ENCODE results near the gene ADCY7. TPM values are rescaled to one million over a fixed set of nuclear protein-coding genes. Genes with fewer than 3 reads are reported as not detected.

The ADCY7 gene
- total and polyA plus RNA-seq, 2 donors from 2014 or later: 0.86 to 40.5 TPM

DNA sequence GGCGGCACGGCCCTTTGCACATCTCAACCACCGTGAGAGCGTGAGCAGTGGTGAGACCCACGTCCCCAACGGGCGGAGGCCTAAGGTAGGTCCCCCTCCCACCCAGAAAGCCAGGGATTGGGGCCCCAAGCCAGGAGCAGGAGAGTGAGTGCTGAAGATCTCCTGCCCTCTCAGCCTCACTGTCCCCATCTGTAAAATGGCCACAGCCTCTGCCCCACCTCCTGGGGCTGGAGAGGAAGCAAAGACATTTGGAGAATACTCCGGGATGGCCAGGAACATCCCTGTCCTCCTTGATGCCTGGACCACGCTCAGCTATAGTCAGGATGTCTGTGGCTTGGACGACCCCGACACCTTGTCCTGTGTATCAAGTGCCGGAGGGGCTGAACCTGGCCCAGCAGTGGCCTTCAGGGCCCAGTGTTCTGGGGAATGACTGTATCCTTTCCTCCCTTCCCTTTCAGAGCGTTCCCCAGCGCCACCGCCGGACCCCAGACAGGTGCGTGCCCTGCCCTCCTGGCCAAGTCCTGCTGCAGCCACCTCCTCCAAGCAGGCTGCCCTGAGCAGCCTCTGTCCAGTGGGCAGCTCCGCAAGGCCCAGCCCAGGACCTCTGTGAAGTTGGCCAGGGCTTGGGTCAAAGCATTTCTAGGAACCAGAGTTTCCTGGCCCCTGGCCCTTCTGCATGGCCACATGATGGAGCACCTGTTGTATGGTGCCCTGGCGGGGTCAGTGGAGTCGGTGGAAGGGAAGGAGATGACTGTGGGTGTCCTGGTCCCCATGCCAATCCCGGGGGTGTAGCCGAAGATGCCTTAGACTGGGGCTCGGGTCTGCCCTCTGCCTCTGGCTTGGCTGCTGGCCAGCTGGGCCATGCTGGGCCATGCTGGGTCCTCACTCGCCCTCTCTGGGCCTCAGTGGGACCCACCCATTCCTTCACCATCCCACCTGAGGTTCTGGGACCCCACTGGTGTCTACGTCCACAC, 38.4 kb downstream of the ADCY7 start:
- intact Hi-C loops (cut with DNase I): no loop called here
- H3K4me3 ChIP-seq (ENCODE audit: low read length in 3 of 3): no peak overlapping the region
- H3K27me3 ChIP-seq (ENCODE audit: control insufficient read depth, insufficient read depth, low read length): no peaks in the 10 kb centered on the region
- H3K27ac ChIP-seq (ENCODE audit: low read depth in 2 of 2, low read length in 2 of 2): no peak overlapping the region
- no peaks in the 10 kb centered on the region for H3K9me3 ChIP-seq (ENCODE audit: control insufficient read depth in 2 of 3, insufficient read depth in 1 of 3, low read length in 3 of 3)
- H3K4me1 ChIP-seq (ENCODE audit: control insufficient read depth in 2 of 3, insufficient read depth in 2 of 3, low read depth in 1 of 3, low read length in 3 of 3): no peaks in the 10 kb centered on the region
- no peaks in the 10 kb centered on the region for H3K36me3 ChIP-seq (ENCODE audit: control insufficient read depth in 2 of 3, insufficient read depth in 3 of 3, low read length in 3 of 3)
- no peak for FAIRE-seq
- H3K9ac ChIP-seq (ENCODE audit: low read length in 3 of 3): no peak overlapping the region
- DNase-seq: peak in 1 of 5 donors; percentile 64
- TF ChIP-seq, protein P1, sequence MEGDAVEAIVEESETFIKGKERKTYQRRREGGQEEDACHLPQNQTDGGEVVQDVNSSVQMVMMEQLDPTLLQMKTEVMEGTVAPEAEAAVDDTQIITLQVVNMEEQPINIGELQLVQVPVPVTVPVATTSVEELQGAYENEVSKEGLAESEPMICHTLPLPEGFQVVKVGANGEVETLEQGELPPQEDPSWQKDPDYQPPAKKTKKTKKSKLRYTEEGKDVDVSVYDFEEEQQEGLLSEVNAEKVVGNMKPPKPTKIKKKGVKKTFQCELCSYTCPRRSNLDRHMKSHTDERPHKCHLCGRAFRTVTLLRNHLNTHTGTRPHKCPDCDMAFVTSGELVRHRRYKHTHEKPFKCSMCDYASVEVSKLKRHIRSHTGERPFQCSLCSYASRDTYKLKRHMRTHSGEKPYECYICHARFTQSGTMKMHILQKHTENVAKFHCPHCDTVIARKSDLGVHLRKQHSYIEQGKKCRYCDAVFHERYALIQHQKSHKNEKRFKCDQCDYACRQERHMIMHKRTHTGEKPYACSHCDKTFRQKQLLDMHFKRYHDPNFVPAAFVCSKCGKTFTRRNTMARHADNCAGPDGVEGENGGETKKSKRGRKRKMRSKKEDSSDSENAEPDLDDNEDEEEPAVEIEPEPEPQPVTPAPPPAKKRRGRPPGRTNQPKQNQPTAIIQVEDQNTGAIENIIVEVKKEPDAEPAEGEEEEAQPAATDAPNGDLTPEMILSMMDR (IDR thresholded peaks at IDR 0.05; ENCODE audit: borderline replicate concordance, extremely low read depth, insufficient read depth): no peak

DNA sequence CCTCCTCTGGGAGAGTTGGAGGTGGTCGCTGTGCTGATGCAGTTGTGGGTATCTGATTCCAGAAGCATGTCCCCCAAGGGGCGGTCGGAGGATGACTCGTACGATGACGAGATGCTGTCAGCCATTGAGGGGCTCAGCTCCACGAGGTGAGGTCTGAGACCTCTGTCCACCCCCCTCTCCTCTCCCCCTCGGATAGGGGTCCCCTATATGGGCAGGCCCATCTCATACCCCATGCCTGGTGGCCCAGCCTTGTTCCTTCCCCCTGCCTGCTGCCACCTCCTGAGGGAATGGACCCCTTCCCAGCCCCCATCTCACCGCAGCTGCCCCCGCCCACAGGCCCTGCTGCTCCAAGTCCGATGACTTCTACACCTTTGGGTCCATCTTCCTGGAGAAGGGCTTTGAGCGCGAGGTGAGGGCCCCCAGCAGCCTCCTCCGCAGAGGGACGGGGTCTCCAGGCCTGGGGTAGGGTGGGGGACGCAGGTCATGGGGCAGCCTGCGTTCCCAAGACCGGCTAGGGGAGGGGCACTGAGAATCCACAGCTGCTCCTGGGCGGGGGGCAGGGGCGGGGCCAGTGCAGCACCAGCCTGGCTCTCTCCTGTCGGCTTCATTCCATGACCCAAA, 39.2 kb downstream of the ADCY7 start:
- peak in 2 of 5 donors; percentile 38 to 53 for DNase-seq
- no peak for FAIRE-seq
- TF ChIP-seq, protein P1 (IDR thresholded peaks at IDR 0.05; ENCODE audit: borderline replicate concordance, extremely low read depth, insufficient read depth): no peak
- no peaks in the 10 kb centered on the region for H3K4me1 ChIP-seq (ENCODE audit: control insufficient read depth in 2 of 3, insufficient read depth in 2 of 3, low read depth in 1 of 3, low read length in 3 of 3)
- H3K27ac ChIP-seq (ENCODE audit: low read depth in 2 of 2, low read length in 2 of 2): no peak overlapping the region
- H3K9ac ChIP-seq (ENCODE audit: low read length in 3 of 3): no peak overlapping the region
- H3K4me3 ChIP-seq (ENCODE audit: low read length in 3 of 3): no peak overlapping the region
- intact Hi-C loops (cut with DNase I): no loop called here
- no peaks in the 10 kb centered on the region for H3K27me3 ChIP-seq (ENCODE audit: control insufficient read depth, insufficient read depth, low read length)
- H3K9me3 ChIP-seq (ENCODE audit: control insufficient read depth in 2 of 3, insufficient read depth in 1 of 3, low read length in 3 of 3): no peaks in the 10 kb centered on the region
- no peaks in the 10 kb centered on the region for H3K36me3 ChIP-seq (ENCODE audit: control insufficient read depth in 2 of 3, insufficient read depth in 3 of 3, low read length in 3 of 3)

DNA sequence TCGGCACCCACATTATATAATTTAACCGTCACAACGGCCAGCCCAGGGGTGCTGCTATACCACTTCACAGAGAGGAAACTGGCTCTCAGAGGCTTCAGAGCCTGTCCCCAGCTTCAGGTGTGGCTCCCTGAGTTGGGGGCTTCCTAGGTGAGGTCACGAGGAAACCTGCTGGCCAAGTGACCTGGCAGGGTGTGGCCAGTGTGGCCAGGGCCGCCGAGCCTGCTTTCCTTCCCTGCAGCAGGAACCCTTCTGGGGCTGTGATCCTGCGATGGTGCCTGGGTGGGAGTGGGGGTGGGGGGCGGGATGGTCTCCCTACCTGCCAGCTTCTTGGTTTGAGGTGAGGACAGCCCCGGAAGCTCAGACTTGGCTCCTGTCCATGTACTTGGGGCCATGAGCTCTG, 39.9 kb downstream of the ADCY7 start:
- Histone ChIP-seq H3K27ac (ENCODE audit: low read depth in 2 of 2, low read length in 2 of 2) (no peak overlapping the region), H3K9ac (ENCODE audit: low read length in 3 of 3) (no peak overlapping the region), H3K9me3 (ENCODE audit: control insufficient read depth in 2 of 3, insufficient read depth in 1 of 3, low read length in 3 of 3) (no peaks in the 10 kb centered on the region), H3K4me3 (ENCODE audit: low read length in 3 of 3) (no peak overlapping the region), H3K4me1 (ENCODE audit: control insufficient read depth in 2 of 3, insufficient read depth in 2 of 3, low read depth in 1 of 3, low read length in 3 of 3) (no peaks in the 10 kb centered on the region), H3K36me3 (ENCODE audit: control insufficient read depth in 2 of 3, insufficient read depth in 3 of 3, low read length in 3 of 3) (no peaks in the 10 kb centered on the region), H3K27me3 (ENCODE audit: control insufficient read depth, insufficient read depth, low read length) (no peaks in the 10 kb centered on the region)
- no peak for FAIRE-seq
- DNase-seq: peak in 2 of 5 donors; percentile 4 to 47
- intact Hi-C loops (cut with DNase I): no loop called here
- TF ChIP-seq, protein P1 (IDR thresholded peaks at IDR 0.05; ENCODE audit: borderline replicate concordance, extremely low read depth, insufficient read depth): no peak

Data from kidney (tissue), 14 donors.